GM18505 (cell line): ENCODE results near the gene SH2D3A.

Source experiments
- ATAC-seq: cut with Tn5 transposase; IDR thresholded peaks from one replicate; pipeline ENCODE4 v1.9.1; 2021; ENCODE audit not compliant: unreplicated experiment
- POLR2A ChIP-seq: IDR thresholded peaks from 4 replicates; pipeline ENCODE4 v1.6.1; 2011; ENCODE audit warnings: borderline replicate concordance; ENCODE audit not compliant: insufficient read depth, insufficient read length; ENCODE audit errors: extremely low read depth

Gene SH2D3A

DNA sequence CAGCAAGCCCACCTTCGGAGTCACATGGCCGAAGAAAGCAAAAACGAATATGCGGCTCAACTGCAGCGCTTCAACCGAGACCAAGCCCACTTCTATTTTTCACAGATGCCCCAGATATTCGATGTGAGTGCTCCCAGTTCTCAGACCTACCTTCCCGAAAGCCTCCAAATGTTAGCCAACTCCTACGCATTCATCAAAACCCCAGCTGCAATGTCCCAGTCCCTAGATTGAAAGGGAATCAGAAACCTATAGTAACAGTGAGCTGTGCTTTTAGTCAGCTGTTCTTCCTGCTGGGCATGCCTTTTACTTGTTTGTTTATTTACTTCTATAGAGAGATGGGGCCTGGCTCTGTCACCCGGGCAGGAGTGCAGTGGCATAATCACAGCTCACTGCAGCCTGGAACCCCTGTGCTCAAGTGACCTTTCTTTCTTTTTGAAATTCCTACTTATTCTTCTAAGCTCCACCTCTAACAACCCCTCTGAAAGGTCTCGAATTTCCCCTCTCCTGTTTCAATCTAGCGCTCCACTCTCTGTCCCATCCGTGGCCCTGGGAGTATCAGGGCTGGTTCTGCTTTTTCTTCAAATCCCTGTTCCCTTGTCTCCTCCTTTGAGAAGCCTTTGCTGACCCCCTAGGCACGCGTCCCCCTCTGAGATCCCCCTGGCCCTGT lies 23.4 kb downstream of the SH2D3A start:
- no peak for ATAC-seq
- no peak for TF ChIP-seq POLR2A

- TF ChIP-seq POLR2A: no peak
- ATAC-seq: no peak
These were observed 24.2 kb downstream of the SH2D3A start for GRCh38 chr19:6743066-6743465.

GRCh38 chr19:6740589-6741343 lies 26.5 kb downstream of the SH2D3A start:
- ATAC-seq: no peak

GRCh38 chr19:6739883-6740588 lies 27.2 kb downstream of the SH2D3A start:
- TF ChIP-seq POLR2A: no peak
- ATAC-seq: no peak

More at GRCh38 chr19:6740589-6741343, 26.5 kb downstream of the SH2D3A start:
- peak; percentile 22 for TF ChIP-seq POLR2A

DNA sequence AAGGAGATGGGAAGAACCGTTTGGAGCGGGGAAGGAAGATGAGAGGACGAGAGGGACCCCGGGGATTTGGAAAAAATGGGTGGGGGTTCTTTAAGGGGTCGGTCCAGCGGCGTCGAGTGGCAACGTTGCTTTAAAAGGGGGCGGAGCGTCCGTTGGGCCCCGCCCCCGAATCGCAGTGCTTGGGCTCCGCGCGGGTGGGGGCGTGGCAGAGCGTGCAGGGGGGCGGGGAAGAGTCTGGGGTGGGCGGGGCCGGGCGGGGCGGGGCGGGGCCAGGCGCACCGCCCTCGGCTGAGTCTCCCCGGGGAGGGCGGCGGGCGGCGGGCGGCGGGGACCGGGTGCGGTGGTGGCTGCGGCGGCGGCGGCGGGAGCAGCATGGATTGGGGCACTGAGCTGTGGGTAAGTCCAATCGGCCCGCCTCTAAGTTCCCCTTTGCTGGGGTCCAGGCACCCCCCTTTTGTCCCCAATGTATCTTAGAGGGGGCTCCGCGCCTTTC lies 27.8 kb downstream of the SH2D3A start, which contains the start of gene TRIP10:
Gene TRIP10 (plus strand): TSS at position 291 of the 493 bp plus-strand sequence. CDS start 82 bp downstream, at position 373.
- TF ChIP-seq POLR2A: no peak
- ATAC-seq: no peak

DNA sequence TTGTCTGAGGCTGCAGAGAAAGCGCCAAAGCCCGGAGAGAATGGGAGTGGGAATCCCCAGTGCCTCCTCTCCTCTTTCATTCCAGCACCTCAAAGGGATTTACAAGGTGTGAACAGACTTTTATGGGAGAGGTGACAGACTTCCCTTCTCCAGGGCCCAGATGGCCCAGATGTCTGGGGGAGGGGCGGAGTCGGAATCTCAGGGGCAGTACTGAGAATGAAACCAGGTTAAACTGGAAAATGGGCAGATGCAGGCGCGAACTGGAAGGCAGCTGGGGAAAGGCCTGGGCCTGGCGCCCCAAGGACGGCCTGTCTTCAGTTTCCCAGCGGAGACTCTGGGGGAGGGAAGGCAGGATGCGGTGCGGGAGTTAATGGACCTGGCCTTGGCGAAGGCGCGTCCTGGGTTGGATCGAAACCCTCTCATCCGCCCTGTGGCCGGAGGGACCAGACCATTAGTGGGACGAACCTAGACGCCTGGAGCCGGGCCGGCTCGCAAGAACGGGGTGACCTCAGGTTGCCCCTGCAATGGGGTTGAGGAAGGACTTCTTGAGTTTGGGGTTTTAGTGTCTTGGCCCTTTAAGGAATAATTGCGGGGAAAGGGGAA lies 28.3 kb downstream of the SH2D3A start:
- TF ChIP-seq POLR2A: no peak
- ATAC-seq: no peak

GRCh38 chr19:6737873-6738786 lies 29.1 kb downstream of the SH2D3A start:
- TF ChIP-seq POLR2A: peak; percentile 23
- no peak for ATAC-seq

DNA sequence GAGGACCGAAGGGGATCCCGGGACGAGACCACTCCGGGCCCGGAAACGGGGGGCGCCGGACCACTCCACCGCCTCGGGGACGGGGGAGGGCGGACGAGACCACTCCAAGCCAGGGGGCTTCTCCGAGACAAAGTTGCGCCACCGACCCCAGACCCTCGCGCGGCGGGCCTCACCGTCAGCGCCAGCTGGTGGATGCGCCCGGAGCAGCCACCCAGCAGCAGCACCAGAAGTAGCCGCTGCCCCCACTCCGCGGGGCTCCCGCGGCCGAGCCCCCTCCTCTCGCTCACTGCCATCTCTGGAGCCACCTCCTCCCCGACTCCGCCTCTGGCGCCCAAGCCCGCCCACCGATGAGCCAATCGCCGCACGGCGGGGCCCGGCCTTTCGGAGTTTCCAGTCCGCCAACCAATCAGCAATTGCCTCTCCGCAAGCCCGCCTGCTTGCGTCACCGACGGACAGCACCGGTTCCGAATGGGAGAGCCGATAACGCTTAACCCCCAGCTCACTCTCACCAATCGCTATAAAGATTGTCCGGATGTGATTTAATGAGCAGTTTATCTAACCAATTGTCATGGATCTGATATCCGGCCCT lies 29.9 kb downstream of the SH2D3A start, which contains the start of gene GPR108:
Gene GPR108 (minus strand): TSS at position 297 of the 589 bp plus-strand sequence. CDS start 4 bp downstream, at position 293.
- peak; percentile 51 for ATAC-seq
- peak; percentile 56 for TF ChIP-seq POLR2A

DNA sequence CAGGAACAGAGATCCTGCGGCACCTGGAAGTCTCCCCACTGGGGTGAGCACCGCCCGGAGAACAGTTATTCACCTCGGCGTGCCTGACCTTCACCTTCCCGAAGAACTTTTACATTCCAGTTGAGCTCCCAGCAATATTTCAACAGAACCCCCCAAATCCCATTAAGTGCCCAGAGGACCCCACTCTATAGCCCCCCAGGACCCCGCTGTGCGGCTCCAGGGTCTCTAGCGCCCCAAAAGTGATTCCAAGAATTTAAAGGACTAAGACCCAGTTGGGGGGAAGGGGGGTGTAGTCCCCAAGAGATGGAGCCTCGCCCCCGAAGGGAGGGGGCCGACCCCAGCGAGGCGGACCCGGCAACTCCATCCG lies 30.3 kb downstream of the SH2D3A start:
- no peak for TF ChIP-seq POLR2A
- ATAC-seq: no peak

GRCh38 chr19:6736169-6736916 lies 30.9 kb downstream of the SH2D3A start:
- no peak for ATAC-seq
- peak; percentile 84 for TF ChIP-seq POLR2A
